ENCODE data around the gene ZNF474.

ZNF474 gene

DNA sequence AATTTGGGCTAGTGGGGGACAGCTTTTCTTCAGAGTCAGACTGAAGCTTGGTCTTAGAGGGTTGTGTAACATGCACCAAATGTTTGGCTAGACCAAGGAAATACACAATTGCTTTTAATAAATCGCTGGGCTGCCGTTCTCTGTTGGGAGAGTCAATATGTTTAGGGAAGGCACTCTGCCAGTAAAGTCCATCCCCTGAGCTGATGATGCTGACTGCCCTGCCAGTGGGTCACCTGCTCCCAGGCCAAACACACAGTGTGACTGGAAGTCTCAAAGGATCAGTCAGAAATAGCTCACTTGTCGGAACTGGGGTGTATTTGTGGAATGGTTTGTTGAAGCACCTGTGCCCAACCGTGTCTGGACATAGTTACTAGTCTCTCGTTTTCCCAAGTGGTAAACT, 17.9 kb upstream of the ZNF474 start:
- Histone ChIP-seq H2AFZ (ENCODE audit: low read depth) (no peak overlapping the region), H4K20me1 (ENCODE audit: insufficient read depth) (no peaks in the 10 kb centered on the region), H3K27me3 (ENCODE audit: insufficient read depth, low read depth) (no peaks in the 10 kb centered on the region), H3K4me1 (ENCODE audit: low read depth, poor library complexity, severe bottlenecking) (no peaks in the 10 kb centered on the region), H3K79me2 (ENCODE audit: insufficient read depth, low read depth) (no peaks in the 10 kb centered on the region), H3K4me2 (no peak overlapping the region), H3K27ac (no peak overlapping the region), H3K36me3 (ENCODE audit: insufficient read depth) (no peaks in the 10 kb centered on the region), H3K9ac (no peak overlapping the region), H3K4me3 (IDR thresholded peaks at IDR 0.05; ENCODE audit: insufficient read depth, low read depth, low read length) (no peak overlapping the region)
- TF ChIP-seq, protein P1, sequence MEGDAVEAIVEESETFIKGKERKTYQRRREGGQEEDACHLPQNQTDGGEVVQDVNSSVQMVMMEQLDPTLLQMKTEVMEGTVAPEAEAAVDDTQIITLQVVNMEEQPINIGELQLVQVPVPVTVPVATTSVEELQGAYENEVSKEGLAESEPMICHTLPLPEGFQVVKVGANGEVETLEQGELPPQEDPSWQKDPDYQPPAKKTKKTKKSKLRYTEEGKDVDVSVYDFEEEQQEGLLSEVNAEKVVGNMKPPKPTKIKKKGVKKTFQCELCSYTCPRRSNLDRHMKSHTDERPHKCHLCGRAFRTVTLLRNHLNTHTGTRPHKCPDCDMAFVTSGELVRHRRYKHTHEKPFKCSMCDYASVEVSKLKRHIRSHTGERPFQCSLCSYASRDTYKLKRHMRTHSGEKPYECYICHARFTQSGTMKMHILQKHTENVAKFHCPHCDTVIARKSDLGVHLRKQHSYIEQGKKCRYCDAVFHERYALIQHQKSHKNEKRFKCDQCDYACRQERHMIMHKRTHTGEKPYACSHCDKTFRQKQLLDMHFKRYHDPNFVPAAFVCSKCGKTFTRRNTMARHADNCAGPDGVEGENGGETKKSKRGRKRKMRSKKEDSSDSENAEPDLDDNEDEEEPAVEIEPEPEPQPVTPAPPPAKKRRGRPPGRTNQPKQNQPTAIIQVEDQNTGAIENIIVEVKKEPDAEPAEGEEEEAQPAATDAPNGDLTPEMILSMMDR (conservative IDR thresholded peaks at IDR 0.05; ENCODE audit: low read depth, low read length): no peak

DNA sequence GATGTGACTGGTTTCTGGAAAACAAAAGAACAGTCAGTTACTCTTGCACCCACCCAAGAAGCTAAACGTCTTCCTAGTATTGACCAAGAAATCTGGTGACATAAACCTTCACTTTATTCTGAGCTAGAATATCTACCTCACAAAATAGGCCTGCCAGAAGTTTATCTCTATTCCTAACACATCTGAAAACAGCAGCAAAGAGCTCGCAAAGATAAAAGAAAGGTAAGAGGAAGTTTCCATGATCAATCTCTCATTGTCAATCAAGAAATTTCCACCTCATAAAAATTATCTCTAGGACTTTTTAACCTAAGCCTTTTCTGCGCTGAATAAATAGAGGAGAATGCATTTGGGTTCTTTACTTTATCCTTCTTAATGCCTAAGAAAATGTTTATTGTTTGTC, 17.3 kb upstream of the ZNF474 start:
- H3K4me2 ChIP-seq: no peak overlapping the region
- TF ChIP-seq, protein P1 (conservative IDR thresholded peaks at IDR 0.05; ENCODE audit: low read depth, low read length): no peak
- H3K36me3 ChIP-seq (ENCODE audit: insufficient read depth): no peaks in the 10 kb centered on the region
- H3K9ac ChIP-seq: no peak overlapping the region
- H3K27ac ChIP-seq: no peak overlapping the region
- H3K27me3 ChIP-seq (ENCODE audit: insufficient read depth, low read depth): no peaks in the 10 kb centered on the region
- H3K4me3 ChIP-seq (IDR thresholded peaks at IDR 0.05; ENCODE audit: insufficient read depth, low read depth, low read length): no peak overlapping the region
- no peak overlapping the region for H2AFZ ChIP-seq (ENCODE audit: low read depth)
- H3K79me2 ChIP-seq (ENCODE audit: insufficient read depth, low read depth): no peaks in the 10 kb centered on the region
- no peaks in the 10 kb centered on the region for H4K20me1 ChIP-seq (ENCODE audit: insufficient read depth)
- no peaks in the 10 kb centered on the region for H3K4me1 ChIP-seq (ENCODE audit: low read depth, poor library complexity, severe bottlenecking)

DNA sequence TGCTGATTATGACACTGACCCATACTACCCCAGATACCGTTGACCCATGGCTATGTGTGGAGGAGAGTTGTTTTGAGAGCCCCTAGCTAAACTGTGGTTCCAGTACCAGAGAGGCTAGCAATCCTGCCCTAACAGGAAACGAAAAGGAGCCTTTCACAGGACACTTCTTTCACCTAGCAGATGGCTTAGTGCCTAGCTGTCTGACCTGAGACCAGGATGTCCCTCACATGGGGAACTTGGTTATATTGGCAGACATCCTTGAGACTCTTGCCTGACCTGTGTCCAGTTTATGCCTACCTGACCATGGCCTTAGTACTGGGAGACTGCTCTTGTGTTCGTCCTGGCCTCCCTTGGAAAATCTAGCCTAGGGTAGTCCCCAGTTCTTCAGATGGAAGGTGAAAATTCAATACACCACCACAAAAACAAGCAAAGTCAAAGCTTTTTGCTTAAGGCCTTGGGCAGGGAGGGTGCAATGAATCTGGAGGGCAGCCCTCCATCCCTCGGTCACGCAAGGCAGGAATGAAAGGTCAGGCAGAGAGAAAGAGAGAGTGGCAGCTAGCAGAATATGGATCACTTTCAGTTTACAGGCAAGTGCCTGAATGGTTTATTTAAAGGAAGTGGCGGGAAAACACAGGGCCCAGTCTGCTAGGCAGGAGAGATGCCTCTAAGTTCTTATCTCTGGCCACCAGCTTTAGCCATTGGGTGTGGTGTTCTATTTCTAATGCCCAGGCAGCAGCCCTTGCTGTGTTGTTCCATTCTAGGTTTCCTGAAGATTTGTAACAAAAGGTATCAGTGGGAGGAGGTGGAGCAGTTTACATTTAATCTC, 16.4 kb upstream of the ZNF474 start:
- Histone ChIP-seq H3K4me1 (ENCODE audit: low read depth, poor library complexity, severe bottlenecking) (no peaks in the 10 kb centered on the region), H3K27me3 (ENCODE audit: insufficient read depth, low read depth) (no peaks in the 10 kb centered on the region), H3K79me2 (ENCODE audit: insufficient read depth, low read depth) (no peaks in the 10 kb centered on the region), H3K9ac (no peak overlapping the region), H2AFZ (ENCODE audit: low read depth) (no peak overlapping the region), H3K4me3 (IDR thresholded peaks at IDR 0.05; ENCODE audit: insufficient read depth, low read depth, low read length) (no peak overlapping the region), H4K20me1 (ENCODE audit: insufficient read depth) (no peaks in the 10 kb centered on the region), H3K27ac (no peak overlapping the region), H3K4me2 (no peak overlapping the region), H3K36me3 (ENCODE audit: insufficient read depth) (no peaks in the 10 kb centered on the region)
- TF ChIP-seq, protein P1 (conservative IDR thresholded peaks at IDR 0.05; ENCODE audit: low read depth, low read length): no peak

DNA sequence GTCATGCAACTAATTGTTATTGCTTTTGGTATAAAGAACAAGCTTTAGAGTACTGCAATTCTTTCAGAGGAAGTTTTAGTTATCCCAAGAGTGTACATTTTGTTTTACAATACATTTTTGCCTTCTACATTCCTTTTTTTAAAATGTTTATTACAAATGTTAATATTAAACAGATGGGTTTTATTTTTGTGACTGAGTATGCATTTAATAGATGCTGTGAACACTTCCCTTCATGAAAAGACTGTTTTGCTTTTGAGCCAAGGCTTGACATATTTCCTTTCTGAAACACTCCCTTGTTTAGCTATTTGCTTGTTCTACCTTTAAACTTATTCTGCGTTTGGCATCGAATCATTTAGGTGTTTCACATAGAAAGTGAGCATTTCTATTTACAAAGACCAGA, 14.8 kb upstream of the ZNF474 start:
- Histone ChIP-seq H4K20me1 (ENCODE audit: insufficient read depth) (no peaks in the 10 kb centered on the region), H3K4me1 (ENCODE audit: low read depth, poor library complexity, severe bottlenecking) (no peaks in the 10 kb centered on the region), H3K79me2 (ENCODE audit: insufficient read depth, low read depth) (no peaks in the 10 kb centered on the region), H3K4me3 (IDR thresholded peaks at IDR 0.05; ENCODE audit: insufficient read depth, low read depth, low read length) (no peak overlapping the region), H3K9ac (no peak overlapping the region), H3K27ac (no peak overlapping the region), H3K27me3 (ENCODE audit: insufficient read depth, low read depth) (no peaks in the 10 kb centered on the region), H3K4me2 (no peak overlapping the region), H2AFZ (ENCODE audit: low read depth) (no peak overlapping the region), H3K36me3 (ENCODE audit: insufficient read depth) (no peaks in the 10 kb centered on the region)
- TF ChIP-seq, protein P1 (conservative IDR thresholded peaks at IDR 0.05; ENCODE audit: low read depth, low read length): no peak
